ENCODE results near the gene MIS18A. TPM values are rescaled to one million over a fixed set of nuclear protein-coding genes. Genes with fewer than 3 reads are reported as not detected.

Gene MIS18A
- total RNA-seq, 1 experiment from 2014 or later, result 33.4 TPM

- in situ Hi-C loops (cut with HindIII; ENCODE audit: low pct_unique_long_range_greater_than_20kb, low sequenced_read_pairs), result no loop called here
- DNase-seq (ENCODE audit: low read depth), result no peak
Observed at GRCh38 chr21:32233055-32233546, 45.7 kb downstream of the MIS18A start.

DNA sequence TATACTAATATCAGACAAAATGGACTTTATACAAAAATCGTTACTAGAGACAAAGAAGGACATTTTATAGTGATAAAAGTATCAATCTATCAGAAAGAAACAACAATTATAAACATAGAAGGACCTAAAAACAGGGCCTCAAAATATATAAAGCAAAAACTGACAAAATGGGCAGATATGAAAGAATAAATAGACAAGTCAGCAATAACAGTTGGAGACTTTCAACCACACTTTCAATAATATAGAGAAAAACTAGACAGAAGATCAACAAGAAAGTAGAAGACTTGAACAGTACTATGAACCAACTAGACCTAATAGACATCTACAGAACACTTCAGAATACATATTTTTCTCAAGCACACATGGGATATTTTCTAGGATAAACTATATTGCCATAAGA lies 52.4 kb downstream of the MIS18A start:
- in situ Hi-C loops (cut with HindIII; ENCODE audit: low pct_unique_long_range_greater_than_20kb, low sequenced_read_pairs), result no loop called here
- no peak for DNase-seq (ENCODE audit: low read depth)

Other genes starting within 250 kb of the MIS18A start
- not detected in 2 replicates for gene MRAP, start 19.8 kb upstream of the MIS18A start, total RNA-seq (2014; rRNA removed; shearing (Covaris generic); ENCODE audit: low replicate concordance)
- 9.6 TPM in 2 replicates for gene URB1, start 114.0 kb upstream of the MIS18A start, total RNA-seq (2014; rRNA removed; shearing (Covaris generic); ENCODE audit: low replicate concordance)
- not detected in 2 replicates for gene EVA1C, start 133.7 kb upstream of the MIS18A start, total RNA-seq (2014; rRNA removed; shearing (Covaris generic); ENCODE audit: low replicate concordance)

Data from Caki2 (cell line).